OCI-LY1 (cell line): ENCODE results near the gene GNAZ.

Experiments used
- H2AFZ ChIP-seq: fragments of 200-600 bp; sonication (generic), shearing (Covaris generic); 2 replicates; pipeline ENCODE4 v1.6.0; 2014; ENCODE audit warnings: antibody characterized with exemption, mild to moderate bottlenecking, low read length
- H3F3A ChIP-seq: fragments of 200-600 bp; sonication (generic), shearing (Covaris generic); 2 replicates; pipeline ENCODE4 v1.6.0; 2014; ENCODE audit warnings: mild to moderate bottlenecking, antibody characterized with exemption, low read length, moderate library complexity; ENCODE audit not compliant: insufficient read depth
- H3K27ac ChIP-seq: fragments of 200-600 bp; sonication (generic); 2 replicates; pipeline ENCODE4 v1.5.1; 2014; ENCODE audit warnings: low read length, mixed run types, mild to moderate bottlenecking, low read depth; ENCODE audit not compliant: poor library complexity, severe bottlenecking
- H3K27me3 ChIP-seq: fragments of 200-600 bp; sonication (generic); 2 replicates; pipeline ENCODE4 v1.6.0; 2014; ENCODE audit warnings: antibody characterized with exemption, mild to moderate bottlenecking, low read length, moderate library complexity; ENCODE audit not compliant: insufficient read depth
- H3K36me3 ChIP-seq: fragments of 200-600 bp; sonication (generic); 2 replicates; pipeline ENCODE4 v1.6.1; 2014; ENCODE audit warnings: mild to moderate bottlenecking, antibody characterized with exemption, low read length, moderate library complexity, mixed read lengths; ENCODE audit not compliant: insufficient read depth
- H3K4me1 ChIP-seq: fragments of 200-600 bp; sonication (generic); 2 replicates; pipeline ENCODE4 v1.5.1; 2014; ENCODE audit warnings: mild to moderate bottlenecking, low read length, moderate library complexity; ENCODE audit not compliant: insufficient read depth, severe bottlenecking
- H3K4me2 ChIP-seq: fragments of 200-600 bp; sonication (generic), shearing (Covaris generic); 2 replicates; pipeline ENCODE4 v1.6.1; 2014; ENCODE audit warnings: low read length
- H3K4me3 ChIP-seq: fragments of 200-600 bp; sonication (generic); 2 replicates; pipeline ENCODE4 v1.5.1; 2014; ENCODE audit warnings: low read length, low read depth, mild to moderate bottlenecking, mixed read lengths; ENCODE audit not compliant: poor library complexity, severe bottlenecking
- H3K79me2 ChIP-seq: fragments of 200-600 bp; shearing (Covaris generic); 2 replicates; pipeline ENCODE4 v1.6.1; 2016; ENCODE audit warnings: mixed run types, low read length, mixed read lengths; ENCODE audit not compliant: insufficient read depth
- H3K9ac ChIP-seq: fragments of 200-600 bp; sonication (generic), shearing (Covaris generic); 2 replicates; pipeline ENCODE4 v1.6.1; 2014; ENCODE audit warnings: mild to moderate bottlenecking, low read length, mixed read lengths
- H3K9me2 ChIP-seq: fragments of 200-600 bp; sonication (generic), shearing (Covaris generic); 2 replicates; pipeline ENCODE4 v1.6.1; 2014; ENCODE audit warnings: low read depth, mild to moderate bottlenecking, low read length, mixed read lengths
- H3K9me3 ChIP-seq: fragments of 200-600 bp; shearing (Covaris generic); 2 replicates; pipeline ENCODE4 v1.6.1; 2014; ENCODE audit warnings: low read length, mixed read lengths
- H4K20me1 ChIP-seq: fragments of 200-600 bp; sonication (generic), shearing (Covaris generic); 2 replicates; pipeline ENCODE4 v1.6.0; 2016; ENCODE audit warnings: mild to moderate bottlenecking, low read length; ENCODE audit not compliant: insufficient read depth
- CTCF ChIP-seq: fragments of 200-600 bp; sonication (generic), shearing (Covaris generic); IDR thresholded peaks from 2 replicates; pipeline ENCODE4 v1.5.1; 2017; ENCODE audit warnings: mild to moderate bottlenecking, antibody characterized with exemption, low read length, moderate library complexity, mixed read lengths
- EZH2 ChIP-seq: fragments of 200-600 bp; sonication (generic), shearing (Covaris generic); IDR thresholded peaks from 2 replicates; pipeline ENCODE4 v1.8.0; 2017; ENCODE audit warnings: borderline replicate concordance, mixed run types, mild to moderate bottlenecking, antibody characterized with exemption, low read length, moderate library complexity, mixed read lengths

Gene GNAZ

GRCh38 chr22:23151827-23152226 lies 81.5 kb downstream of the GNAZ start:
- no peaks in the 10 kb centered on the region for H3K79me2 ChIP-seq
- H3K36me3 ChIP-seq: no peaks in the 10 kb centered on the region
- H3K27ac ChIP-seq: no peak overlapping the region

GRCh38 chr22:23152238-23153114 lies 82.2 kb downstream of the GNAZ start:
- H3K27me3 ChIP-seq: no peaks in the 10 kb centered on the region
- no peak for TF ChIP-seq CTCF
- TF ChIP-seq EZH2: no peak
- peak overlapping the region; percentile 25; the same call in 1 of the 2 replicates for H3K9ac ChIP-seq
- H3F3A ChIP-seq: no peaks in the 10 kb centered on the region
- H4K20me1 ChIP-seq: no peaks in the 10 kb centered on the region
- peak overlapping the region; percentile 26 for H3K27ac ChIP-seq
- H3K79me2 ChIP-seq: no peaks in the 10 kb centered on the region
- peaks cover 31% of the 10 kb centered on the region for H3K4me1 ChIP-seq
- H3K4me2 ChIP-seq: peak overlapping the region; percentile 42
- H3K36me3 ChIP-seq: no peaks in the 10 kb centered on the region
- 0 out of 2 replicates have a peak overlapping the region, but pooled peaks have one; percentile 1 for H2AFZ ChIP-seq
- no peaks in the 10 kb centered on the region for H3K9me2 ChIP-seq
- no peaks in the 10 kb centered on the region for H3K9me3 ChIP-seq
- H3K4me3 ChIP-seq: peak overlapping the region; percentile 11

More at GRCh38 chr22:23151827-23152226, 81.5 kb downstream of the GNAZ start:
- H4K20me1 ChIP-seq: no peaks in the 10 kb centered on the region
- H3K4me3 ChIP-seq: no peak overlapping the region
- peaks cover 24% of the 10 kb centered on the region for H3K4me1 ChIP-seq
- no peak for TF ChIP-seq EZH2
- TF ChIP-seq CTCF: no peak
- H3K9ac ChIP-seq: no peak overlapping the region; the same call in 1 of the 2 replicates
- no peaks in the 10 kb centered on the region for H3K9me3 ChIP-seq
- no peak overlapping the region for H3K4me2 ChIP-seq
- H3F3A ChIP-seq: no peaks in the 10 kb centered on the region
- no peaks in the 10 kb centered on the region for H3K27me3 ChIP-seq
- no peaks in the 10 kb centered on the region for H3K9me2 ChIP-seq
- H2AFZ ChIP-seq: no peak overlapping the region

- Histone ChIP-seq H3K36me3 (no peaks in the 10 kb centered on the region), H3K4me3 (no peak overlapping the region), H3K4me2 (no peak overlapping the region), H3K9ac (no peak overlapping the region), H3K79me2 (no peaks in the 10 kb centered on the region), H3K4me1 (peaks cover 34% of the 10 kb centered on the region), H3K27me3 (no peaks in the 10 kb centered on the region), H3K27ac (no peak overlapping the region), H3K9me2 (no peaks in the 10 kb centered on the region), H3F3A (no peaks in the 10 kb centered on the region), H3K9me3 (no peaks in the 10 kb centered on the region), H4K20me1 (no peaks in the 10 kb centered on the region), H2AFZ (no peak overlapping the region)
- no peak for TF ChIP-seq CTCF
Measured at GRCh38 chr22:23153994-23154393, 83.7 kb downstream of the GNAZ start.
